Karpas-422 (cell line): ENCODE data around the gene BMPR1B. TPM values are rescaled to one million over a fixed set of nuclear protein-coding genes. Genes with fewer than 3 reads are reported as not detected.

Source experiments
- DNase-seq: peaks from one replicate; pipeline ENCODE4 v3.0.0-alpha.2; 2015
- H2AFZ ChIP-seq: fragments of 200-600 bp; sonication (generic); 2 replicates; pipeline ENCODE4 v1.6.1; 2014; ENCODE audit warnings: antibody characterized with exemption, low read length, mixed read lengths
- H3K27ac ChIP-seq: fragments of 200-600 bp; sonication (generic); 2 replicates; pipeline ENCODE4 v1.5.1; 2014; ENCODE audit warnings: mild to moderate bottlenecking, low read length, moderate library complexity
- H3K27me3 ChIP-seq: fragments of 200-600 bp; sonication (generic); 2 replicates; pipeline ENCODE4 v1.6.1; 2014; ENCODE audit warnings: low read length, mixed read lengths
- H3K36me3 ChIP-seq: fragments of 200-600 bp; sonication (generic); 2 replicates; pipeline ENCODE4 v1.6.1; 2014; ENCODE audit warnings: low read length, mixed read lengths; ENCODE audit not compliant: insufficient read depth
- H3K4me1 ChIP-seq: fragments of 200-600 bp; sonication (generic); 2 replicates; pipeline ENCODE4 v1.6.1; 2014; ENCODE audit warnings: mild to moderate bottlenecking, low read length, mixed read lengths
- H3K4me2 ChIP-seq: fragments of 200-600 bp; sonication (generic); 2 replicates; pipeline ENCODE4 v1.6.1; 2014; ENCODE audit warnings: low read length, low read depth, mild to moderate bottlenecking; ENCODE audit not compliant: poor library complexity, severe bottlenecking
- H3K4me3 ChIP-seq: fragments of 200-600 bp; sonication (generic); 2 replicates; pipeline ENCODE4 v1.5.1; 2014; ENCODE audit warnings: mild to moderate bottlenecking, antibody characterized with exemption, low read length, mixed read lengths
- H3K79me2 ChIP-seq: fragments of 200-600 bp; sonication (generic); 2 replicates; pipeline ENCODE4 v1.6.1; 2014; ENCODE audit warnings: mild to moderate bottlenecking, low read length, mixed read lengths
- H3K9ac ChIP-seq: fragments of 200-600 bp; sonication (generic); 2 replicates; pipeline ENCODE4 v1.6.0; 2014; ENCODE audit warnings: low read length
- H3K9me2 ChIP-seq: fragments of 200-600 bp; sonication (generic), shearing (Covaris generic); replicated peaks from 2 replicates; pipeline ENCODE4 v1.6.0; 2014; ENCODE audit warnings: mild to moderate bottlenecking, low read length, moderate library complexity; ENCODE audit not compliant: insufficient read depth
- H3K9me3 ChIP-seq: fragments of 300-700, 200-600 bp; sonication (generic); 2 replicates; pipeline ENCODE4 v1.6.1; 2014; ENCODE audit warnings: low read length, mixed read lengths
- H4K20me1 ChIP-seq: fragments of 200-600 bp; sonication (generic); 2 replicates; pipeline ENCODE4 v1.6.1; 2014; ENCODE audit warnings: mild to moderate bottlenecking, antibody characterized with exemption, low read length, low read depth; ENCODE audit not compliant: insufficient read depth
- total RNA-seq: library from RNA; depleted of rRNA; stranded (reverse); fragments of >200 nt; shearing (Covaris generic); gene quantifications from 2 replicates; pipeline ENCODE4 v1.2.3, GENCODE V29; 2014; ENCODE audit warnings: low replicate concordance

BMPR1B gene
- total RNA-seq, 1 experiment from 2014 or later, result not detected

DNA sequence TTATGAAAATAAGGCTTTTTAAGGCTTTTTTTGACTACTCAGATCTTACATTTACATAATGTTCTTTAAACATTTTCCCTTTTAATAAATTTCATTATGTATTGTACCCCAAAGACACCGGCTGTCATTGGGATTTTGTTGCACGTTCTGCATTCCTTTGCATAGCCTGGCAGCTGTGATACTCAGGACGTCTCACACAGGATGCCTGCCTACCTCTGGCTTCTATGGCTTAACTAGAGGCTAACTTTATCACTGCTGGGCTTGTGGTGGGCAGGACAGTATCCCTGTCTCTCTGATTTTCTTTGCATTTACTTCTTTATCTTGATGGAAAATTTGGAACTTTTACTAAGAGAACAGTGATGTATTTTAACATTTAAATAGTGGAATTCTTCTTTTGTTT lies 147.8 kb downstream of the BMPR1B start:
- H3K4me3 ChIP-seq, result no peak overlapping the region
- H3K4me1 ChIP-seq, result no peaks in the 10 kb centered on the region
- no peaks in the 10 kb centered on the region for H3K9me3 ChIP-seq
- no peaks in the 10 kb centered on the region for H4K20me1 ChIP-seq
- no peak overlapping the region for H3K27ac ChIP-seq
- no peak overlapping the region for H3K4me2 ChIP-seq
- no peaks in the 10 kb centered on the region for H3K27me3 ChIP-seq
- H3K9ac ChIP-seq, result no peak overlapping the region
- H3K9me2 ChIP-seq, result no peaks in the 10 kb centered on the region
- no peaks in the 10 kb centered on the region for H3K36me3 ChIP-seq
- H3K79me2 ChIP-seq, result no peaks in the 10 kb centered on the region
- H2AFZ ChIP-seq, result no peak overlapping the region
- DNase-seq, result no peak

- Histone ChIP-seq H3K4me3 (no peak overlapping the region), H2AFZ (no peak overlapping the region), H3K9ac (no peak overlapping the region), H3K79me2 (no peaks in the 10 kb centered on the region), H3K9me2 (no peaks in the 10 kb centered on the region; the same call in 1 of the 2 replicates), H3K4me1 (no peaks in the 10 kb centered on the region), H3K27ac (no peak overlapping the region), H3K9me3 (no peaks in the 10 kb centered on the region), H4K20me1 (no peaks in the 10 kb centered on the region), H3K27me3 (no peaks in the 10 kb centered on the region), H3K36me3 (no peaks in the 10 kb centered on the region), H3K4me2 (no peak overlapping the region)
- no peak for DNase-seq
These were observed 151.9 kb downstream of the BMPR1B start for GRCh38 chr4:94909645-94910044.

DNA sequence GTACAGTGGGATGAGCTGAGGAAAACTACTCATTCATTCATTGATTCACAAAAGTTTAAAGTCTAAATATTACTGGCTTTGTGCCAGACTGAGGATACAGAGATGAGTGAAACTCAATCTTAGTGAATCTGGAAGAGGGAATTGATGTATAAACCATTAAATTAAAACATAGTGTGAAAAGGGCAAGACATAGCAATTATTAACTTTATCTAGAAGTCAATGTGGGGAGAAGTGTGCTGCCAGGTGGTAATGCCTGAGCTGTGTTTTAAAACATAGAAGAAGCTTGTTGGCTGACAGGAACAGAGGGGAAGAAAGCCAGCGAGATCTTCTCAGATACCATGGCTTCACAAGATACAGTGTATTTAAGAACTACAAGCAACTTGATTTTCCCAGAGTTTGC lies 153.4 kb downstream of the BMPR1B start:
- Histone ChIP-seq H3K79me2 (no peaks in the 10 kb centered on the region), H2AFZ (no peak overlapping the region), H3K9me3 (no peaks in the 10 kb centered on the region), H4K20me1 (no peaks in the 10 kb centered on the region), H3K27ac (no peak overlapping the region), H3K9ac (no peak overlapping the region), H3K27me3 (no peaks in the 10 kb centered on the region), H3K36me3 (no peaks in the 10 kb centered on the region), H3K4me2 (no peak overlapping the region), H3K4me3 (no peak overlapping the region), H3K4me1 (no peaks in the 10 kb centered on the region), H3K9me2 (no peaks in the 10 kb centered on the region; the same call in 1 of the 2 replicates)
- DNase-seq, result no peak

GRCh38 chr4:94912606-94913005 lies 154.9 kb downstream of the BMPR1B start:
- H3K4me3 ChIP-seq, result no peak overlapping the region
- H3K27me3 ChIP-seq, result no peaks in the 10 kb centered on the region
- H2AFZ ChIP-seq, result no peak overlapping the region
- H3K36me3 ChIP-seq, result no peaks in the 10 kb centered on the region
- no peaks in the 10 kb centered on the region for H4K20me1 ChIP-seq
- H3K4me2 ChIP-seq, result no peak overlapping the region
- no peak overlapping the region for H3K27ac ChIP-seq
- no peak overlapping the region for H3K9ac ChIP-seq
- no peaks in the 10 kb centered on the region; the same call in 1 of the 2 replicates for H3K9me2 ChIP-seq
- H3K9me3 ChIP-seq, result no peaks in the 10 kb centered on the region
- no peak for DNase-seq
- no peaks in the 10 kb centered on the region for H3K4me1 ChIP-seq
- H3K79me2 ChIP-seq, result no peaks in the 10 kb centered on the region

GRCh38 chr4:94913316-94913715 lies 155.6 kb downstream of the BMPR1B start:
- H3K27me3 ChIP-seq, result no peaks in the 10 kb centered on the region
- H3K27ac ChIP-seq, result no peak overlapping the region
- H3K4me3 ChIP-seq, result no peak overlapping the region
- no peak overlapping the region for H3K4me2 ChIP-seq
- no peak for DNase-seq
- H3K9me3 ChIP-seq, result no peaks in the 10 kb centered on the region
- H3K36me3 ChIP-seq, result no peaks in the 10 kb centered on the region
- no peak overlapping the region for H2AFZ ChIP-seq
- H3K9me2 ChIP-seq, result no peaks in the 10 kb centered on the region; the same call in 1 of the 2 replicates
- H3K79me2 ChIP-seq, result no peaks in the 10 kb centered on the region
- H3K4me1 ChIP-seq, result no peaks in the 10 kb centered on the region
- no peaks in the 10 kb centered on the region for H4K20me1 ChIP-seq
- no peak overlapping the region for H3K9ac ChIP-seq

- no peaks in the 10 kb centered on the region for H3K9me3 ChIP-seq
- no peak overlapping the region for H3K4me3 ChIP-seq
- H4K20me1 ChIP-seq, result no peaks in the 10 kb centered on the region
- no peak overlapping the region for H2AFZ ChIP-seq
- no peaks in the 10 kb centered on the region for H3K4me1 ChIP-seq
- H3K4me2 ChIP-seq, result no peak overlapping the region
- DNase-seq, result no peak
- no peak overlapping the region for H3K9ac ChIP-seq
- no peaks in the 10 kb centered on the region for H3K79me2 ChIP-seq
- no peaks in the 10 kb centered on the region for H3K27me3 ChIP-seq
- H3K9me2 ChIP-seq, result no peaks in the 10 kb centered on the region; the same call in 1 of the 2 replicates
- no peak overlapping the region for H3K27ac ChIP-seq
- no peaks in the 10 kb centered on the region for H3K36me3 ChIP-seq
These were observed 159.4 kb downstream of the BMPR1B start for GRCh38 chr4:94917146-94917545.

GRCh38 chr4:94918543-94918942 lies 160.8 kb downstream of the BMPR1B start:
- no peaks in the 10 kb centered on the region for H3K79me2 ChIP-seq
- no peaks in the 10 kb centered on the region for H3K36me3 ChIP-seq
- no peaks in the 10 kb centered on the region for H4K20me1 ChIP-seq
- H3K27ac ChIP-seq, result no peak overlapping the region
- no peaks in the 10 kb centered on the region for H3K4me1 ChIP-seq
- H3K9ac ChIP-seq, result no peak overlapping the region
- H3K4me2 ChIP-seq, result no peak overlapping the region
- no peak for DNase-seq
- H3K4me3 ChIP-seq, result no peak overlapping the region
- H2AFZ ChIP-seq, result no peak overlapping the region
- H3K27me3 ChIP-seq, result no peaks in the 10 kb centered on the region
- no peaks in the 10 kb centered on the region for H3K9me3 ChIP-seq
- no peaks in the 10 kb centered on the region; the same call in 1 of the 2 replicates for H3K9me2 ChIP-seq

DNA sequence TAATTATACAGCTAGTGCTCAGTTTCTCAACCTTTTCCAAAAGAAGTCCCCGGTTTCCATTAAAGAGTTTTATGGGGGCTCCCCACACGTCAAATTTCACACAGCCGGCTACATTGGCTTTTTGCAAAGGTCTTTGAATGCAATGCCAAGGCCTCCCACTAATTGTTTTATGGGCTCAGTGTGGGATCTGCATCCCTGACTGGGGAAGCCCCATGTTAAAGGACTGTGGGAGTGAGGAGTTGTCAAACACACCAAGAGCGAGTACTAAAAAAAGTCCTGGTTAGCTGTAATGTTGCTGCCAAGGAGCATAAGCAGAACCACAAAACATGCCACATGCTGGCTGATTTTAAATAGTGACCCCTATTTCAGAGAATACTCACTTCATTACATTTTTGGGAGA lies 162.6 kb downstream of the BMPR1B start:
- DNase-seq, result no peak
- Histone ChIP-seq H2AFZ (no peak overlapping the region), H3K4me3 (no peak overlapping the region), H3K4me2 (no peak overlapping the region), H3K9ac (no peak overlapping the region), H4K20me1 (no peaks in the 10 kb centered on the region), H3K4me1 (no peaks in the 10 kb centered on the region), H3K79me2 (no peaks in the 10 kb centered on the region), H3K27ac (no peak overlapping the region), H3K27me3 (no peaks in the 10 kb centered on the region), H3K36me3 (no peaks in the 10 kb centered on the region), H3K9me2 (no peaks in the 10 kb centered on the region), H3K9me3 (no peaks in the 10 kb centered on the region)

DNA sequence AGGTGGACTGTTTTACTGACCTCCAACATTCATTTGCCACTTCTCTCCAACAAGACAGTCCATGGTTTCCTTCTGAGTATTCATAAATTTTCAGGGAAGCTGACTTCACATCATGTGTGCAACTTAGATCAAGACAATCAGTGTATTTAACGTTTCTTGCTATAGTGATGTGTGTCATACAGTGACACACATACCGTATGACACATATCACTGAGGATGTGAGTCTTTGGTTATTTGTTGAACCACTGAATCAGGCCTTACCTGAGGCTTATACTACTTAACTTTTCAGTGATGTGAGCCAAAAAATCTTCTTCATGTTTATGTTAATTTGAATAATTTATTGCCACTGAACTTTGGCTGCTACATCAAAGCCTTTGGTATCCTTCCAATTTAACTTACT lies 166.8 kb downstream of the BMPR1B start:
- H3K4me2 ChIP-seq, result no peak overlapping the region
- no peaks in the 10 kb centered on the region for H3K36me3 ChIP-seq
- H2AFZ ChIP-seq, result no peak overlapping the region
- H3K27ac ChIP-seq, result no peak overlapping the region
- H3K9me3 ChIP-seq, result no peaks in the 10 kb centered on the region
- no peaks in the 10 kb centered on the region for H4K20me1 ChIP-seq
- no peak overlapping the region for H3K9ac ChIP-seq
- H3K4me3 ChIP-seq, result no peak overlapping the region
- no peaks in the 10 kb centered on the region for H3K9me2 ChIP-seq
- H3K27me3 ChIP-seq, result no peaks in the 10 kb centered on the region
- no peaks in the 10 kb centered on the region for H3K79me2 ChIP-seq
- H3K4me1 ChIP-seq, result no peaks in the 10 kb centered on the region
- no peak for DNase-seq
